Stimulated activated CD4-positive, alpha-beta T cell treated with anti-CD3 and anti-CD28 coated beads, Interleukin-4, amount 100 ng/mL, for 48 hours (primary cell): Measurements from ENCODE around the gene SPAG4.

Experiments
- DNase-seq, 2 donors: peaks; one replicate each; pipeline ENCODE4 v3.0.0-alpha.2; 2020; ENCODE audit warnings: low read depth in 2 of 2

Gene SPAG4

GRCh38 chr20:35599776-35600120 lies 15.9 kb upstream of the SPAG4 start:
- DNase-seq = no peak

DNA sequence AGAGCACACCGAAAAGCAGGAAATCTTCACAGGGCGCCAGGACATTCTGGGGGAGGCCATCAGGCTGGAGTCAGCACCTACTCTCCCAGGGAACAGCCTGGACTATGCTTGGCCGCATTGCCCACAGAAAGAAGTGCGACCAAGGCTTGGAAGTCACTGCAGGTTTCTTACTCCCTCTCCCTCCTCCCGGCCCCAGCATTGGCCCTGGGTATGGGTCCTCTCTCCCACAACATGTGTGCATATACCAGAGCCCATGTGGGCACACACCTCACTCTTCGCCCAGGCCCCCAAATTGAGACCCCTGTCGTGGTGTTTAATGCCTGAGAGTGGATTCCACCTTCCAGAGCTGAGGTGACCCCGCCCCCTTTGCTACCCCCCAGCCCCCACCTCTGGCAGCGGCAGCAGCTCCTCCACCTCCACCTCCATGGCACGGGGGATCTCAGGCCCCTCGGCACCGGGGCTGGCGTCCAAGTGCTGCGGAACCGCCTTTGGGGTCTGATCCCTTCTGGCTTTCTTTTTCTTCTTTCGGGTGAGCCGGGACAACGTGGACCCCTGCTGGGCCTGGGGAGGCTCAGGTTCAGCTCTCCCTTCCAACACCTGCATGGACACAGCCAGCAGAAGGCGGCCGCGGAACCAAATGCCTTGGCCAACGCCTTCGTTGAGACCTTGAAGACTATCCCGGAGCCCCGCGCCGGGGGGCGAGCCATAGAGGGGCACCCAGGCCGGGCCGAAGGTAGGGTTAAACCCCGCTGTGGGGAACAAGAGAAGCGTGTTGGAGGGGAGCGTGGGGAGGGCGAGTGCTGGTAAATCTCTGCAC lies 15.2 kb upstream of the SPAG4 start:
- no peak for DNase-seq

- DNase-seq = peak; percentile 61 to 70
Observed at GRCh38 chr20:35600993-35601973, 14.3 kb upstream of the SPAG4 start.

DNA sequence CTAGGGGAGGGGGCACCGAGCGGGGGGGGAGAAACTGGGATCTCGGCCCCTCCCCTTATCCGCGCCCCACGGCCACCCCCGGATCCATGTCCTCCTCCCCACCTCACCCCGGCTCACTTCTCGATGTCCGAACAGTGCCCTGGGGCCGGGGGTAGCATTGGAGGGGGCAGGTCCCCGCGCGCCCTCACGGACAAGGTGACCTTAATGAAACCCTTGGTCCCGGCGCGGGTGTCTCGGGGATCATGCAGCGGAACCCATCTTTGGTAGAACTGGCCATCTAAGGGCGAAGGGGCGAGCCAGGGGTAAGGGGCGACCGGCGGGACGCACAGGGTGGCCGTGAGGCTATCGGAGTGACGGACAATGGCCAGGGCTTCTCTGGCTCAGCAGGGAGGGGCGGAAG lies 13.6 kb upstream of the SPAG4 start:
- DNase-seq = no peak

DNA sequence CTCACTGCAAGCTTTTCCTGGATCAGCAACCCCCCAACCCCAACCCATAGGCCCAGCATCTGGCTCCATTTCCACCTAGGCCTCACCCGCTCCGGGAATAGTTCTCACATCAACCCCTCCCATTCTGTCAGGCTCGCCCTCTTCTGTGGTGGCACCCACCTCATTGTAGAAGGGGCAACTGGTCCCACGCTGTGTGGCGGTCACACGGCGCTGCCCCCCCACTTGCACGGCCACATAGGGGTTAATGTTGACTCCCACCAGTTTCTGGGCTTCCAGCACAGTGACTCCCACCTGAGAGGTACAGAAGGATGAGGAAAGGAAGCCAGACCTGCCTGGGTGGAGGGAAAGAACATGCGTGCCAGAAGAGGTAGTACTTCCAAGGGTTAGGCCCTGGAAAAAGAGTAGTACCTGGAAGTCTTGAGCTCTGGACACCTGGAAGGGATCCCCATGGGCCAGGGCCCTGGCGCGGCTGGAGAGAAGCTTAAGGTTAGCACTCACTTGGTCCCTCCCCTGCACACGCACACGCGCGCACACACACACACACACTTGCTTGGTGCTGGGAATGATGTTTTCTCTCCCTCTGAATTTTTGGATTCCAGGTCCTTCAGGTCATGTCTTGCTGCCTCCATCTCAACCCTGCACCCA lies 12.7 kb upstream of the SPAG4 start:
- no peak for DNase-seq

DNA sequence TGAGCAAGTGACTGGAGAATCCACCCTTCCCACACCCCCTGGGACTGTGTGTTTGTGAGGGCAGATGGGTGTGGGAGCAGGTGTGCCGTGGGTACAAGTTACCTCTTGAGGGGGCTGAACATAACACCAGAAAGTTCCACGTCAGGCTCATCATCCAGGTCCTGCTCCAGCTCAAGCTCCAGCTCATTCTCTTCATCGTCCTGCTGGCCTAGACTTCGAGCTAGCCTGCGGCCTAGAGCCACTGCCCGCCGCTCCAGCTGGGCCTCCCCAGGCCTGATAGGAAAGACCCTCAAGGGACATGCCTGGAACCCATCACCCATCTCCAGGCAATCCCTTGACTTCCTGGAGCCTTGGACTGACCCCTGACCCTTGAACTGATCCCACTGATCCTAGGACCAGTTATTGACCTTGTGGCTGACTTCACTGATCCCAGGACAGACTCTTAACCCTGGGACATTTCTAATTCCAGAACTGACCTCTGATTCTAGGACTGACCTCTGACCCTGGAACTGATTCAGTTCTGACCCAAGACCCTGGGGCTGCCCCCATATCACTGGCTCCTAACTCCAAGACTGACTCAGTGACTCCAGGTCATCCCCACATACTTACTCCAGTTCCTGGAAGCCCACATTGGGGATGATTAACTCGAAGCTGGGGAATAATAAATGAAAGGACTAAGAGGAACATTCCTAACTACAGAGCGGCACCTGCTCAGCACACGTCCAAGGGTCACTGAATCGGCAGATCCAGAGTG lies 11.8 kb upstream of the SPAG4 start:
- DNase-seq = no peak

DNA sequence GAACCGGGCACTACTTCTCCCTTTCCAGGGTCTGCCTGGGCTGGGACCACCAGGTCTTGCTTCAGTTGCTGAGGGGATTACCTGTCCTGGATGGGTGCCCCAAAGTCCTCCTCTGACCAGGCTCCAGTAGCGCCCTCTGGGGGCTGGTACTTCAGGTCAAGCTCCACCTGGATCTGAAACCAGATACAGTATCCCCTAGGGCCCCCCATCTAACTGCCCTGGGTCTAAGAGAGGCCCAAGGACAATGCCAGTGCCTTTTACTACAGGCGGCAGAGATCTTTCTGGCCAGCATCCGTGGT lies 11.2 kb upstream of the SPAG4 start:
- DNase-seq = no peak

DNA sequence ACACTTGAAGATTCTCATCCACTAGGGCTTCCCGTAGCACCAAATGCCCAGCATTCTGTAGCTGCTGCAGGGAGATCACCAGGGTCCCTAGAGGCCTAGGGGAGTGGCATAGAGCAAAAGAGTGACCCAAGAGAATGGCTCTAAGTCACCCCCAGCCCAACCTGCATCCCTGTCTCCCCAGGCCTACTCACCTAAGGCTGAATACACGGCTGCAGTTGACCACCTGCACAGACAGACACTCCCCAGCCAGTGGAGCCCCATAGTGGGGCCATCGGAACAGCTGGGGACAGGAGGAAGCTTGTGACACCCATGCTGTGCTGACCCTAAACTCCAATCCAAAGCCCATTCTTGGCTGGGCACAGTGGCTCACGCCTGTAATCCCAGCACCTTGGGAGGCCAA lies 9.5 kb upstream of the SPAG4 start:
- DNase-seq = no peak

DNA sequence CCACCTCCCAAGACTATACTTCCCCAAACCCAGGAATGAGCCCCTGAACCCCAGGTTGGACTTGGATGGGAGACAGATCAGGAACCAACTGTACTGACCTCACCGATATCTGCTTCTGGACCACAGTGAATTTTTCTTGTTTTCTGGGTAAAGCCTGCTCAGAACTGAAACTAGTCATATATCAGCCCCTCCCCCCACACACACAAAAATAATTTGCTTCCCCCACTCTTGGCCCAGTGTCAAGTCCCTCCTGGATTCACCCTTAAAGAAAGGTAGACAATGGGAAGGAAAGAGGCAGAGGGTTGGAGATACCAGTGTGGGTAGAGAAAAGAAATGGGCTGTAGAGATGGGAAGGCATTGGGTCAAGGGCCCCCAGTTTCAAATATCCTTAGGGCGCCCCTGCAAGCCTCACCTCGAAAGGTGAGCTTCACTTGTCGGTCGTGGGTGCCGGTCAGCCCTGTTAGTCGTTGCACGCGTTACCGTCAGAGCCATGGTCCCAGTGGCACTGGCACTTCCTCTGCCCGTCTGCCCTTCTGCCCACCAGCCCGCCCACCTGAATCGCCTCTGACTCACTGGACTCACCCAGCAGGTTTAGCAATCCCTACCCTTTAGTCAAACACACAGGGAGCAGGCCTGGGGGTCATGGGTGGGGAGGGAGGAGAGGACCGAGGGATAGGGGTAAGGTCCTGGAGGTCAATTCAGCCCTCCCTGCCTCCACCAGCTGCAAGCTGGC lies 8.5 kb upstream of the SPAG4 start:
- DNase-seq = no peak

DNA sequence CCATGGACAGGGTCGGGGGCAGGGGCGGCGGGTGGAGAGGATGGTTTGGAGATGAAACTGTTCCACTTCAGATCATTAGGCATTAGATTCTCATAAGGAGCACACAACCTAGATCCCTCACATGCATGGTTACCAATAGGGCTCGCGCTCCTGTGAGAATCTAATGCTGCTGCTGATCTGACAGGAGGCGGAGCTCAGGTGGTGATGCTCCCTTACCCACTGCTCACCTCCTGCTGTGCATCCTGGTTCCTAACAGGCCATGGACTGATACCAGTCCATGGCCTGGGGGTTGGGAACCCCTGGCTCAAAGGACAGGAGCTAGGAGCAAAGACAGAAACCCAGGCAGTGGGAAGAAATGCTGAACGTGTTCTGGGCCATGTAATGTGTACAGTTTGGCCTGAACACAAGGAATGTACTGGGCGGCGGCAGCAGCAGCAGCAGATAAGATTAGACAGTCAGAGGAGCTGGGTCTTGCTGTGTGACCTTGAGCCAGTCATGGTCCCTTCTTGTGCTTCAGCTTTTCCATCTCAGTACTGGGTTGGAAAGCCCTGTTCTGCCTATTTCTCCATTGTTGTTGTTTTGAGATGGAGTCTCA lies 4.7 kb upstream of the SPAG4 start:
- DNase-seq = no peak

- DNase-seq = no peak
Observed at GRCh38 chr20:35611482-35611881, 4.1 kb upstream of the SPAG4 start.

DNA sequence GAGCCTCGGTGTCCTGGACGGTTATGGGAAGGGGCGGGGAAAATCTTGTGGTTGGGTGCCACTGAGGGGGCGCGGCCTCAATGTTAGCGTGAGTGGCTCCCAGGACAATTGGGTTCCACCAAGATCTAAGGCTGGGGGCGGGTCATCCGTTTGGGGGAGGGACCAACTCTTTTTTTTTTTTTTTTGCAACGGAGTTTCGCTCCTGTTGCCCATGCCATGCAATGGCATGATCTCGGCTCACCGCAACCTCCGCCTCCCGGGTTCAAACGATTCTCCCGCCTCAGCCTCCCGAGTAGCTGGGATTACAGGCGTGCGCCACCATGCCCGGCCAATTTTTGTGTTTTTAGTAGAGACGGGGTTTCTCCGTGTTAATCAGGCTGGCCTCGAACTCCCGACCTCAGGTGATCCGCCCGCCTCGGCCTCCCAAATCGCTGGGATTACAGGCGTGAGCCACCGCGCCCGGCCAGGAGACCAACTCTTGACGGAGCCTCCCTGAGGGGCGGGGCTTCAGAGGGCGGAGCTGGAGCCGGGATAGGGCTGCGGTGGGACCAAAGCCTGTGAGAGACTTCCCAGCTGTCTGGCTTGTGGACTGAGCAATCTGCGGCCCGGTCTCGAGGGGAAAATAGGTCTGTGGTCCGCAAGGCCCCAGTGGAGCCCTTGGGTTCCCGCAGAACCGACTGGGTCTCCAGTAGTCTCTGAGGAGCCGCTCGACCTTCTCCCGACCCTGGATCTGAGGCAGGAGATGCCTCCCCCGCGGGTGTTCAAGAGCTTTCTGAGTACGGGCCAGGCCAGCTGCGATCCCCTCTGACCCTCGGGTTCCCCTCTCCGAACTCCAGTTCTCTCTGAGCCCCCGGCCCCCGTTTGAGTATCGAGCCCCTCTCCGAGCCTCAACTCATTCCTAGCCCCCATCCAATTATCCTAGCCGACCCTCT lies 1.1 kb downstream of the SPAG4 start:
- peak; percentile 56 to 59 for DNase-seq

DNA sequence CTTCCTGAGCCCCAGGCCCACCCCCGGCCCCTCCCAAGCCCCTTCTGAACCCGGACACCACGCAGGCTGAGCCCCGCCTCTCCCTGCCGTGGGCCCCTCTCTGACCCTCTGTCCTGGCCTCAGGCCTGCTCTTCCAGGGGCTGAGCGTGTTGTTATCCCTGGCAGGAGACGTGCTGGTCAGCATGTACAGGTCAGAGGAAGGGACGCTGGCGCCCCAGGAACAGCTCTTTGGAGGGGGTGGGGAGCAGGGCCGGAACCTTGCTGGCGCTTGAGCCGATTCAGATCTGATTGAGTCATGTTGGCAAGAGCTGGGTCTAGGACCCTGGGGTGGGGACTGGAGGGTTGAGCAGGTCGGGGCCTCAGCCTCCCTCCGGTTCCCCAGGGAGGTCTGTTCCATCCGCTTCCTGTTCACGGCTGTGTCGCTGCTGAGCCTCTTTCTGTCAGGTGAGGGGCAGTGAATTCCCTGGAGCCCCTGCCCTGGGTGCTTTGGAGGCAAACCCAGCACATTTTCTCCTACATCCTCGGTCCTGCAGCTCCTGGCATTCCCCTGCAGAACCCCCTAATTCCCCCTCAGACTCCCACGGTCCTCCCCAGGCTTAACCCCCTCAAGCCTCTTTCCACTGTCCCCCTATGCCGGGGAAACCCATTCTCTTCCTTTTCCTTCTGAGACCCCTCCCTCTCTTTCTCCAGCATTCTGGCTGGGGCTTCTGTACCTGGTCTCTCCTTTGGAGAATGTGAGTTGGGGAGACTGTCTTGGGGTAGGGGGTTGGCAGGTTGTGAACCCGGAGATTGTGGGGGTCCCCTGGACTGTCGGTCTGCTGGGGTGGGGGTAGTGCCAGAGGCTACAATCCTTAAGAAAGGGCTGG lies 2.0 kb downstream of the SPAG4 start:
- DNase-seq = peak; percentile 28 to 46

- DNase-seq = no peak
Observed at GRCh38 chr20:35618263-35619131, 2.9 kb downstream of the SPAG4 start.

GRCh38 chr20:35619196-35620095 lies 3.8 kb downstream of the SPAG4 start:
- DNase-seq = peak; percentile 75 to 77

DNA sequence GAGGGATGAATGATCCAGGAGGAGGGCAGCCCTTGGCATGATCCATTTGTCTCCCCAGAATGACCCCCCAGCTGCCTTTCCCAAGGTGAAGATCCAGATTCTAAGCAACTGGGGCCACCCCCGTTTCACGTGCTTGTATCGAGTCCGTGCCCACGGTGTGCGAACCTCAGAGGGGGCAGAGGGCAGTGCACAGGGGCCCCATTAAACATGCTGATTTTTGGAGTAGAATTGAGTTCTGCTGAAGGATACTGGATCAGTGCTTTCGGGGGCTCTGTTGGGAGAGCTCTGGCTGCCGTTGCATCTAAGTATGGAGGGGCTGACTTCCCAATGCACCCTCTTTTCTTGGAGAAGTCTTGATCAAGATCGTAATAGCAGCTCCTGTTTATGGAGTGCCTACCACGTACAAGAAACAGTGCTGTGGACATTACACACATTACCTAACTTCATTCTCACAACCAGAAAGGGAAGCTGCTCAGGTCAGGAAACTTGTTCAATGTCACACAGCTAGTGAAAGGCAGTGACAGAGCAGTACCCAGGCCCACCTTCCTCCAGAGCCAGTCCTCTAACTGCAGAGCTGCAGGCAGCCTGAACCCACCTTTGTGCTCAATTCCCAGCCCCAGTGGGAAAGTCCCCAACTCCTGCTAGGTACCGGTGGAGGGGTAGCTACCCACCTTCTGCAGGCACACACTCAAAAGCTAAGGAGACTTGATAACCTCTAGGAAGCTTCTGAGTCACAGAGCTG lies 5.4 kb downstream of the SPAG4 start:
- no peak for DNase-seq
